KMS-11 (cell line): Measurements from ENCODE around the gene CPVL.

Experiments
- H2AFZ ChIP-seq: fragments of 200-600 bp; sonication (generic); 2 replicates; pipeline ENCODE4 v1.6.1; 2016; ENCODE audit warnings: antibody characterized with exemption, mixed run types, low read depth
- H3K27ac ChIP-seq: fragments of 200-600 bp; sonication (generic); 2 replicates; pipeline ENCODE4 v1.6.1; 2016; ENCODE audit warnings: mild to moderate bottlenecking, mixed run types
- H3K27me3 ChIP-seq: fragments of 200-600 bp; sonication (generic); 2 replicates; pipeline ENCODE4 v1.6.1; 2017; ENCODE audit warnings: mild to moderate bottlenecking, low read depth, mixed run types, moderate library complexity; ENCODE audit not compliant: insufficient read depth
- H3K36me3 ChIP-seq: fragments of 200-600 bp; sonication (generic); 2 replicates; pipeline ENCODE4 v1.6.1; 2017; ENCODE audit warnings: mild to moderate bottlenecking, mixed run types; ENCODE audit not compliant: insufficient read depth
- H3K4me1 ChIP-seq: fragments of 200-600 bp; sonication (generic); 2 replicates; pipeline ENCODE4 v1.6.1; 2016; ENCODE audit warnings: mild to moderate bottlenecking, low read depth, mixed run types; ENCODE audit not compliant: poor library complexity, severe bottlenecking
- H3K4me2 ChIP-seq: fragments of 200-600 bp; sonication (generic); 2 replicates; pipeline ENCODE4 v1.7.0; 2016; ENCODE audit warnings: mild to moderate bottlenecking, mixed run types
- H3K4me3 ChIP-seq: fragments of 200-600 bp; sonication (generic); IDR thresholded peaks from 2 replicates; pipeline ENCODE4 v1.6.1; 2017; ENCODE audit warnings: low read depth, low read length, mixed read lengths; ENCODE audit not compliant: insufficient read depth
- H3K79me2 ChIP-seq: fragments of 200-600 bp; sonication (generic); 2 replicates; pipeline ENCODE4 v1.6.1; 2016; ENCODE audit warnings: low read depth, mixed run types; ENCODE audit not compliant: insufficient read depth
- H3K9ac ChIP-seq: fragments of 200-600 bp; sonication (generic); 2 replicates; pipeline ENCODE4 v1.6.1; 2016; ENCODE audit warnings: mild to moderate bottlenecking, mixed run types
- H4K20me1 ChIP-seq: fragments of 200-600 bp; sonication (generic); 2 replicates; pipeline ENCODE4 v1.6.1; 2016; ENCODE audit warnings: mild to moderate bottlenecking, mixed run types; ENCODE audit not compliant: insufficient read depth
- CTCF ChIP-seq: fragments of 200-600 bp; sonication (generic); conservative IDR thresholded peaks from 2 replicates; pipeline ENCODE4 v1.6.1; 2017; ENCODE audit warnings: low read depth, mild to moderate bottlenecking, antibody characterized with exemption, low read length, moderate library complexity, mixed read lengths

The CPVL gene

DNA sequence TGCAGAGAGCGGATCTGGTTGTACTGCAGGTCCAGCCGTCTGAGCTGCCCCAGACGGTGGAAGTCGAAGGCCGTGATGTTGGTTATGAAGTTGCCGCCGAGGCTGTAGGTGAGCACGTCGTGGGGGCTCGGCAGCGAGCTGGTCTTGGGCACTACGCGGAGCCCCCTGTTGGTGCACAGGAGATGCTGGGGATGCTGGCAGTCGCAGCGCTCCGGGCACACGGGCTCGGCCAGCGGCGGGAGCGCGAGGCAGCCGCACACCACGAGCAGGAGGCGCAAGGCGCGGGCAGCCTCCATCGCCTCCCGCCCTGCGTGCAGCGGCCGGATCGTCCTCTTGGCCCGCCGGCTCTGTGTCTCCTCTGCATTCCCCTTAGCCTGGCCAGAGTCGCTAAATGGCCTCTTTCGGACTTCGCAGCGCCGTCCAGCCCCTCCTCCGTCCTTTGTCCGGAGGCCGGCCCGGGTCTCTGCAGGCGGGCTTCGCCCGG lies 188.5 kb downstream of the CPVL start:
- no peaks in the 10 kb centered on the region for H3K36me3 ChIP-seq
- H3K4me2 ChIP-seq = no peak overlapping the region
- no peaks in the 10 kb centered on the region for H3K27me3 ChIP-seq
- no peak for TF ChIP-seq CTCF
- H4K20me1 ChIP-seq = no peaks in the 10 kb centered on the region
- no peak overlapping the region for H2AFZ ChIP-seq
- no peaks in the 10 kb centered on the region for H3K79me2 ChIP-seq
- no peak overlapping the region for H3K9ac ChIP-seq
- H3K4me1 ChIP-seq = no peaks in the 10 kb centered on the region
- H3K27ac ChIP-seq = no peak overlapping the region
- H3K4me3 ChIP-seq = no peak overlapping the region

DNA sequence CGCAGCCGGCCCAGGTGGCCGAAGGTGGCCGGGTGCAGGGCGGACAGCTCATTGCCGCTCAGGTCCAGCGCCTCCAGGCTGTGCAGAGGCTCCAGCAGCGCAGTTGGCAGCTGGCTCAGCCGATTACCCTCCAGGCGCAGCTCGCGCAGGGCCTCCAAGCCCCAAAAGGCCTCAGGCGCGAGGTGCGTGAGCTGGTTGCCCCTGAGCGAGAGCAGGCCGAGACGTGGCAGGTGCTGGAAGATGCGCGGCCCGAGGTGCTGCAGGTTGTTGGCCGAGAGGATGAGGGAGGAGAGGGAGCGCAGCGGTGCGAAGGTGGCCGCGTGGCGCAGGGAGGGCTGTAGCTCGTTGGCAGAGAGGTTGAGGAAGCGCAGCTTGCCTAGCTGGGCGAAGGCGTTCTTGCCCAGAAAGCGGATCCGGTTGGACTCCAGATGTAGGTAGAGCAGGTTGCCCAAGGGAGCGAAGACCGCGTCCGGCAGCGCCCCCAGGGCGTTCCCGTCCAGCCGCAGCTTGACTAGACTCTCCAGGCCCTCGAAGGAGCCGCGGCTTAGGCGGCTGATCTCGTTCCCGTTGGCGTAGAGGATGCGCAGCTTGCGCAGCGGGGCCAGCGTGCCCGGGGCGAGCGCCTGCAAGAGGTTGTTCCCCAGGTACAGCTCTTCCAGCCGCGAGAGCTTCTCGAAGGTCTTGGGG lies 189.1 kb downstream of the CPVL start:
- no peaks in the 10 kb centered on the region for H4K20me1 ChIP-seq
- H3K4me2 ChIP-seq = no peak overlapping the region
- H2AFZ ChIP-seq = no peak overlapping the region
- H3K4me1 ChIP-seq = no peaks in the 10 kb centered on the region
- no peaks in the 10 kb centered on the region for H3K27me3 ChIP-seq
- no peaks in the 10 kb centered on the region for H3K36me3 ChIP-seq
- no peak overlapping the region for H3K27ac ChIP-seq
- no peak for TF ChIP-seq CTCF
- no peak overlapping the region for H3K9ac ChIP-seq
- H3K4me3 ChIP-seq = no peak overlapping the region
- H3K79me2 ChIP-seq = no peaks in the 10 kb centered on the region

- no peak overlapping the region for H3K4me3 ChIP-seq
- no peaks in the 10 kb centered on the region for H3K79me2 ChIP-seq
- H3K27me3 ChIP-seq = no peaks in the 10 kb centered on the region
- H2AFZ ChIP-seq = peak overlapping the region; percentile 56
- H3K9ac ChIP-seq = no peak overlapping the region
- no peaks in the 10 kb centered on the region for H3K4me1 ChIP-seq
- no peaks in the 10 kb centered on the region for H4K20me1 ChIP-seq
- peak overlapping the region; percentile 37; the same call in 1 of the 2 replicates for H3K4me2 ChIP-seq
- no peaks in the 10 kb centered on the region for H3K36me3 ChIP-seq
- no peak; the same call in 1 of the 2 replicates for TF ChIP-seq CTCF
- no peak overlapping the region for H3K27ac ChIP-seq
These were observed 189.7 kb downstream of the CPVL start for GRCh38 chr7:28956608-28957063.

DNA sequence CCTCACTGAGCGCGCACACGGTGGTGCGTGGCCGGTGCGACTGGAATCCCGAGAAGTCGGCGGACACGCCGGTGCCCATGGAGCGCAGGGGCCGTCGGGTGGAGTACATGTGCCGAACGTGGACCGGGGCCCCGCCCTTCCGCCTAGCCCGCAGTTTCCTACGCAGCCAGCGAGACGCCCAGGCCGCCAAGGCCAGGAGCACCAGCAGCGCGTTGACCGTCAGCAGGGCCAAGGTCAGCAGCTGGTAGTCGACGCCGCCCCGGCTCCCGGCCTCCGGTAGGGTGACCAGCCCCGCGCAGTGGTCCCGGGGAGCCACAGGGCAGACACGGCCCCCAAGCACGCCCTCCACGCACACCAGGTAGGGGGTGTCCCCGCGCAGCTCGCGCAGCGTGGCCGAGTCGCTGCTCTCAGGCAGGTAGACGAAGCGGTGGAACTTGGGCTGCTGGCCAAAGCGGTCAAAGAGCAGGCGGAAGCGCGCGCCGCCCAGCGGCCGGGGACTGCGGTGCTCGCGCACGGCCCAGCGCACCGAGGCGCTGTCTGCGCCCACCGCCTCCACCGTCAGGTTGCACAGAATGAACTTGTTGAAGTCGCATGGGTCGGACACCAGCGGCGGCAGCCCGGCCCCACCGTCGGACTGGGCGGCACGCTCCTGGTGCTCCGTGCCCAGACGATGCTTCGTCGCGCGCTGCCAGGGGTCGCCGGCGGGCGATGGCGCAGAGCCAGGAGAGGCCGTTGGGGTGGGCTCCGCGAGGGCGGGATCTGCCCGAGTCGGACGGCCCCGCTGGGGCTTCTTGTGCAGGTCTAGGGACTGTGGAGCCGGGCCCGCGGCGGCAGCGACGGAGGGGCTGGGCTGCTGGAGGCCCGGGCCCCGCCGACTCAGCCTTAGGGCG lies 190.4 kb downstream of the CPVL start:
- H2AFZ ChIP-seq = peak overlapping the region; percentile 56
- TF ChIP-seq CTCF = peak; percentile 39
- H3K27ac ChIP-seq = no peak overlapping the region
- no peak overlapping the region for H3K9ac ChIP-seq
- H3K4me2 ChIP-seq = peak overlapping the region; percentile 37
- no peaks in the 10 kb centered on the region for H3K79me2 ChIP-seq
- no peak overlapping the region for H3K4me3 ChIP-seq
- H3K36me3 ChIP-seq = no peaks in the 10 kb centered on the region
- no peaks in the 10 kb centered on the region for H3K27me3 ChIP-seq
- H3K4me1 ChIP-seq = no peaks in the 10 kb centered on the region
- no peaks in the 10 kb centered on the region for H4K20me1 ChIP-seq
